K562 (cell line): ENCODE results near the gene APC.

Experiments used
- EP300 ChIP-seq: IDR thresholded peaks from 2 replicates; pipeline ENCODE4 v1.6.1; 2012; ENCODE audit warnings: low read length, improper control_type of control experiment
- FOXP1 ChIP-seq: sonication (generic); formaldehyde crosslinking; IDR thresholded peaks from 2 replicates; pipeline ENCODE4 v1.8.0; 2022; ENCODE audit warnings: mild to moderate bottlenecking, missing genetic modification reagents
- NR2C1 ChIP-seq, 2 experiments: fragments of 450-650 bp; IDR thresholded peaks; 2 replicates each; pipeline ENCODE4 v1.6.1; 2017; ENCODE audit warnings: mild to moderate bottlenecking in 2 of 2, antibody characterized with exemption in 1 of 2, inconsistent platforms in 1 of 2, missing compliant biosample characterization in 1 of 2, missing genetic modification characterization in 1 of 2
- RERE ChIP-seq: sonication (generic); formaldehyde crosslinking; IDR thresholded peaks from 2 replicates; pipeline ENCODE4 v1.8.0; 2023; ENCODE audit warnings: missing genetic modification reagents, mild to moderate bottlenecking, borderline replicate concordance
- TFE3 ChIP-seq: fragments of 450-650 bp; formaldehyde crosslinking; IDR thresholded peaks from 2 replicates; pipeline ENCODE4 v1.4.0; 2020; ENCODE audit warnings: mild to moderate bottlenecking, mixed read lengths
- ZBTB49 ChIP-seq: sonication (generic); formaldehyde crosslinking; IDR thresholded peaks from 2 replicates; pipeline ENCODE4 v1.8.0; 2022; ENCODE audit warnings: missing genetic modification reagents, mild to moderate bottlenecking, borderline replicate concordance
- ZNF77 ChIP-seq: fragments of 250-450 bp; sonication (Bioruptor Pico); IDR thresholded peaks from 2 replicates; pipeline ENCODE4 v1.5.0; 2020

- no peak for TF ChIP-seq RERE (CRISPR knock-in tag)
- TF ChIP-seq ZBTB49, result no peak
- TF ChIP-seq ZNF77, result no peak
- TF ChIP-seq EP300, result no peak
- no peak for TF ChIP-seq NR2C1 (IDR thresholded peaks at IDR 0.05)
- no peak for TF ChIP-seq NR2C1 (tag; IDR thresholded peaks at IDR 0.05)
- no peak for TF ChIP-seq FOXP1 (CRISPR knock-in tag)
- no peak for TF ChIP-seq TFE3
These were observed 129.7 kb downstream of the APC start for GRCh38 chr5:112867411-112867810.
